NCI-H146 treated with DMSO at 0.1 percent for 48 hours (cell line): ENCODE data around the gene PCCA.

Experiments used
- DNase-seq: peaks from one replicate; lab custom pipeline; 2025; ENCODE audit not compliant: unreplicated experiment; lab: John Stamatoyannopoulos, UW

Gene PCCA

DNA sequence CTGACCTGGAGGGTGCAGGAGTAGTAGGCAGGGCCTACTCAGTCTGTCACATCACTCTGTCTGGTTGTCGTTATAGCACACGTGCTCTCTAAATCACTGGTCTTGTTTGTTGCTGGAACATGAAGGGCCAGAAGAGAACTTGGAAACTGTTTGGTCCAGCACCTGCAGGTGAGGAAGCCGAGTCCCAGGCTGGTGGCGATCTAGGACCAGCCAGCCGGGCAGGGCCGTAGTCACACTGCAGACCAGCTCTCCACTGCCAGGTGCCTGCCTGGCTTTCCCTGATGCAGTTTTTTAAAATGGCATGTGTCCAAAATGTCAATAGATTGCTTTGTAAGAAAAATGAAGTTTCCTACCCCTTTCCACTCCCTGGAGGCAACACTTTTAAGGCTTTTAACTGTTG lies 446.0 kb downstream of the PCCA start:
- DNase-seq = no peak

DNA sequence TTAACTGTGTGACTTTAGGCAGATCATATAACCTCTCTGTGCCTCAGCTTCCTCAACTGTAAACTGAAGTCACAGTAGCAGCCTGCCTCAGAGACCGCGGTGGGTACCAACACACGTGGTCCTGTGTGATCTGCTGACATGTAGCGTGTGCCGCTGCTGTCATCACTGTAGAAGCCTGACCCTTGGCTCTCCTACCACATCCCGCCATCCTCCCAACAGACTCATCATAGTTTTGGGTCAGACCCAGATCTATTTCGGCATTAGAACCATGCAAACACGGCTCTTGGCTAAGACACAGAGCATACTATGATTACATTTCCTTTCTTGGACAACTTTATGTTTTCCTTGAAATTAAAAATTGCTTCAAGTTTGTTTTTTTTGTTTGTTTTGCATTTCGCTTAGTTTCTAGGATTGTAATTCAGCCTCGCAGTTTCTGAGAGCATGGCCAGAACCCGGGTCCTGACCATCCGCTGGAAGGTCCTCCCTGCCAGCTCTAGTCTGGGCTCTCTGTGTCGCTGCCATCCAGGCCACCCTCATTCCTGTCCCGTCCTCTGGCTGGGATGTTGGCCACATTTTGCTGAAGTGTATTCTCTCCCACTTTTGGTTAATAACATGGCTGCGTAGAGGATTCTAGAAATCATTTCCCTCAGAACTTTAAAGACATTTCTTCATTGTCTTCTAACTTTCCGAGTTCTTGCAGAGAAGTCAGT lies 446.7 kb downstream of the PCCA start:
- no peak for DNase-seq

DNA sequence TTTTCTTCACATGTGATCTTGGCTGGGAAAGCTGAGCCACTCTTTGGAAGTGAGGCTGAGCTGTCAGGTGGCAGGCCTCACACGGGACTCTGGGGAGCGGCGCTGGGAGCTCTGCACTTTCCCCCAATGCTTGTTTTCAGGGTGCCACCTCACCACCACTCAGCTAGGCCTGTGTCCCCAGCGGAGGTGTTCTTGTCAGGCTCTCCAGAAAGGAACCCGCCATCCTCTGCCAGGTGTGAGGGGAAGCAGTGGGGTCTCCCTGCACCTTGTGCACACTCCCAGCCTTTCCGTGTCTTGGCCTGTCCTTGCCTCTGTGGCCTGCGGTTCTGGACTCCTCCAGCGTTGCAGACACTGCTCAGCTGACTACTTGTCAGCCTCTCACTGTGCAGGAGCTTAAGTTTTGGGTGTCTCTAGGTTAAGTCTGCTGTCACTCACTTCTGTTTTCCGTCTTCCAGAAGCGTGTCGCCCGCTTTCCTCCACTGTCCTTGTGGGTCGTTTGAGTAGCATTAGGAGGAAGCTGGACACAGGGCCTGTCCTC lies 447.8 kb downstream of the PCCA start:
- DNase-seq = no peak

DNA sequence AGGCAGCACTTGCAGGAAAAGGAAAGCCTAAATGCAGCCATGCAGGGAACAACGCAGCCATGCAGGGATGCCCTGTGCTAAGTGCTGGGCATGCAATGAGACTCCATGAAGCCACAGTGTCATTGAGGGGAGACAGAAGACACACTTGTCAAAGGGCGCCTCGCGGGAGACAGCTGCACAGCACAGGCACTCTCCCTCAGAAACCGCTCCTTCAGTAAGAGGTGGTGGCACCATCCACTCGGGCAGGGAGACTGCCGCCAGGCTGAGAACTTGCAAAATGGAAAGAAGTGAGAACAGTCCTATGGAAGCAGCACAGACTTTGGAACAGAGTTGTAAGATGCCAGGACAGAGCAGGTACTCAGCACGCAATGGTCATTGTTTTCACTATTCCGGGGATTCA lies 448.6 kb downstream of the PCCA start:
- DNase-seq = no peak

DNA sequence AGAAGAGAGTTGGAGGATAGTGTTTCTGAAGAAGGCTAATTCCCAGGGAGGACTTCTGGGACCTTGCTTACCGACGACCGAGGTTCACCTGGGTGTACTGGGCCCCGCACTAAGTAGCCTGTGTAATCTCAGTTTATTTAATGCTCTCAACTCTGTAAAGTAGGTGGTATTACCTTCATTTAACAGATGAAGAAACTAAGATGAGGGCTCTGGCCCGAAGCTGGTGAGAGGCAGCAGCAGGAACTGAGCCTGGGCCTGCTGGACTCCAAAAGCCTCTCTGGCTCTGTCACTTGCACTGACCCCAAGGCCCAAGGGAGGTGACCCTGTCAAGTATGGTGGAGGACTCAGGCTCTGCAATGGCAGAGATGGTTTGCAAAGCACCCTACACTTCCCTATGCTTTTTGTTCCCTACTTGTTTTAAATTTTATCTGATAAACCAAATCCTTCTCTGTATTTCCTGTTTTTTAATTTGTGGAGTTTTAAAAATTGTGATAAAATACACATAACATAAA lies 449.1 kb downstream of the PCCA start:
- DNase-seq = no peak

DNA sequence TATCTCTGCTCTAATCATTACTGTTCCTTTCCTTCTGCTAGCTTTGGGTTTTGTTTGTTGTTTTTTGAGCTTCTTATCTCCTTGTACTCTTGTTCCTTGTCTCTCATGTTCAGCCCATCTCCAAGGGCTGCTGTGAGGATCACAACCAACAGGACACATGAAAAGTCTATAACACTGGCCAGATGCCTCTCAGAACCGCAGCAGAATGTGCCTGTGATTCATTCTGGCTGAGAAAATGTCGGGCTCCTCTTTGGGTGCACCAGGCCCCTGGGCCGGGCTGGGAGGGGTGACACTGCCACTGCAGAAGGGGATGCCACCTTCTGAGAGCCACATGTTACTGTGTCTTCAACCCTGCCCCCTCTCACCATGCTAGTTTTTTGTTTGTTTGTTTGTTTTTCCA lies 451.7 kb downstream of the PCCA start:
- DNase-seq = no peak

DNA sequence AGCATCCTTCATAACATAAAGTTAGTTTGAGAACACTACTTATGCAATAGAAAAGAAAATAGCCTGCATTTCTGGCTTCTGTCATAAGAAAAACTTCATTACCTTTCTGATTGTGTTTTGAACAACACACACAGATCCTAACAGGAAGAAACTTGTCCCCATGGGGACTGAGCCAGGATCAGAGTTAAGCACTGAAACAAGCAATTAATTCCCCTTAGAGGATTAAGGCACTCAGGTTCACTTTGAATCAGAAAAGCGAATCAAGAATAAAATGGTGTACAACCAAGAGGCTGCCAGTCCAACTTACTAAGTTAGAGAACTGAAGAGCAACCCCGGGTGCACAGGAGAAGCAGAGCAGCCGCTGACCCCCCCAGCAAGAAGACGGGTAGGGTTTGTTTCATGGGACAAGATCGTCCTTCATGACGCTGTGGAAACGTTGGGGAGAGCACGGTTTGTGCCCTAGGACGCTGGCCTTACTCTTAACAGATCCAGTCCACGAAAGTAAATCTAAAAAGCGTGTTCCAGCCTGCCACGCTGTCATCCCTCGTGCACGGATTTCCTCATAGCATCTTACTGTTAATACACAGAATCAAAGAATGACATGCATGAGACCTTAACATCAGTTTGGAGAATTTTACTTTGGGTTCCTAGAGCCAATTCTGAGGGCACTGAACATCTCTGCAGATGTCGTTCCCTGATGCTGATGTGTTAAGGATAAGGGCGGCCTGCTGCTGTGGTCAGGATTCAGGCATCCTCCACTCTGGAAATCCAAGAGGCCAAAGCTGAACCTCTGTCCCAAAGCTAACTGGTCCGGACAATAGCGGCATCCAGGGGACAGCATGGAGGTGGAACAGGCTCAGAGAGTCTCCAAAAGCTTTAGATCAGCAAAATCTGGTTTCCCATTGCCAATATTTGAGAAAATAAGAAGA lies 453.3 kb downstream of the PCCA start:
- no peak for DNase-seq

DNA sequence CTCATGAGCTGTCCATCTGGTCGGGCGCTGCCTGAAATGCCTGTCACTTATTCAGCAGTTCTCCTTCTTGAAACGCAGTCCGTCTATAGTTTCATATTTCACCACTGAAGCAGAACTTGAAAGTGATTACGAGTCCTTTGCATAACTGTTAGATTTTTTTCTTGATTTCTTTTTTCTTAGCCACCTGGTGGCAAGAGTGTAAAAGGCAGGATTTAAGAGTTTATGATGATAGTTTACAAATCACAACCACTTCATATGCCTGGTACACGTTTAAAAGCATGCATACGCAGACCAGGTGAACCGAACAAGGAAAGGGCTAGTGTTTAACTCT lies 453.9 kb downstream of the PCCA start:
- peak; percentile 3 for DNase-seq

DNA sequence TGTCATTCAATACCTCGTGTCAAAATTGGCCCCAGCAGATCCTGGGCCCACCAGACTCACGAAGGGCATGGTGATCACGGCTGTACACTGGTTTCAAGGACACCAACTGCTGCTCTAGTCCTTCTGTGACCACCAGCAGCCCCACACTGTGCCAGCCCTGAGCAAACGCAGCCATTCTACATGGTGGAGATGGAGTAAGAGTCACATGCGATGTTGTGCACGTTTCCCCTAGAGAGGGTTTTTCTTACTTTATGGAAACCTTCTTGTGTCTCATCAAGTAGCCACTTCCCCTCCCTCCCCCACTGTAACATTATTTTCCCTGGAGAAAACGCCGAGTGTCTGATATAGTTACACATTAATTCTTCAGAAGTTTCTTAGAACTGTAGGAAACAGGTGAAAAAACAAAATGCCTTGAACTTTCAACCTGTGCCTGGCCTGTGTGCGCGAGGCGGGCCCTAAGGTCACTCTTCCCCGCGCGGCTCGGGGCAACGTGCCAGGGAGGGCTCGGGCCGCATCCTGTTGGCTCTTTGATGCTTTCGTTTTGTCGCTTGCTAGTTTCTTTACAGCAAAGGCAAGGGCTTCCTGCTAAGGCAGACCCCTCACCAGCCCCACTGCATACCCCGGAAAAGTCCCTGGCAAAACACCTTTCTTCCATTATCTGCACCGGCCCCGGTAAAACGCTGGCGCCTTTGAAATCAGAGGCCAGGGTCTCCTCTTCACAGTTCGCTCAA lies 455.1 kb downstream of the PCCA start:
- DNase-seq = no peak

DNA sequence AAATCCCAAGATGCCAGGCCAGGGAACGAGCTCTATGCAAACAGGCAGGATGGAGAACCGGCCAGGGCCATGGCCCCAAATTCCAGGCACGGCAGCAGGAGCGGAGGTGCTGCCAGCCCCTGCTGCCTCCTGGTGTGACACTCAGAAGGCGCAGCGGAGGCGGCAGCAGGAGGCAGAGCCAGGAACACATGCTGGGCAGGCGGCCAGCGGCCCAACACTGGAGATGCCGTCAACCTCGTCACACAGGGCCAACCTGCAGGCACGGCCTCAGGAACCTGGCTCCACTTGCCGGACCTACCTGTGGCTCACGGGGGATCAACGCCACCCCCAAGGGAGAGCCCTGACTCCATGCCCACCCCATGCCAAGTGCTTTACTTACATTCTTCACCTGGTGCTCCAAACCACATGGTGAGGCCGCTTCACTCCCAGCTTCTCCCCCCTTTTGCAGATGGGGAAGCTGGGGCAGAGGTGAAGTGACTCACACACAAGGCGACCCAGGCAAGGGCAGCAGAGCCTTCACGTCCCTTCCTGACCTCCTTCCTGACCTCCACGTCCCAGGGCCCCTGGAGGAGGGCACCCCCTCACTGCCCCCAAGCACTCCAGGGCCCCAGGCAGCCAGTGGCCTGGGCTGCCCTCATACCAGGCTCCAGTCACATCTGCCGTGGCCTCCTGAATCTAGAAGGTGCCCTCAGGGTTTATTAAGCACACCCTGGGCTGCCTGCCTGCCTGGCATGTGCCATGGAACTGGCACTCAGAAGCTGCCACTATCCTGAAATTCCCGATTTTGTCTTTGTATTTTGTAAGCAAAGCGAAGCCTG lies 456.2 kb downstream of the PCCA start:
- DNase-seq = no peak

DNA sequence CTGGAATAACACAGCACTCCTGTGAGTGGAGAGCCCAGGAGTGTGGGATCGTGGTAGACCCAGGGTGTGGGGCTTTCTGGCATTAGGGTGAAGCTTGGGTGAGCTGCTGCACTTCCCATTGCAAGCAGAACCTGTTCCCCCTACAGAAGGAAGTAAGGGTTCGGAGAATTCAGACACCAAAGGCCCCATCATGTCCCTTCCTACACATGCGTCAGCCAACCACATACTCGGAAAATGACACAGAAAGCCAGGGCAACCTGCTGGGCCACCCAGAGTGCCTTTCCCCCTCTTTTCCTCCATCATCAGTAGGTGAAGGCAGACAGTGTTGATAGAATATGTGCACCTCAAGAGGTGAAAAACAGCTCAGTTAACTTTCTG lies 456.8 kb downstream of the PCCA start:
- no peak for DNase-seq

DNA sequence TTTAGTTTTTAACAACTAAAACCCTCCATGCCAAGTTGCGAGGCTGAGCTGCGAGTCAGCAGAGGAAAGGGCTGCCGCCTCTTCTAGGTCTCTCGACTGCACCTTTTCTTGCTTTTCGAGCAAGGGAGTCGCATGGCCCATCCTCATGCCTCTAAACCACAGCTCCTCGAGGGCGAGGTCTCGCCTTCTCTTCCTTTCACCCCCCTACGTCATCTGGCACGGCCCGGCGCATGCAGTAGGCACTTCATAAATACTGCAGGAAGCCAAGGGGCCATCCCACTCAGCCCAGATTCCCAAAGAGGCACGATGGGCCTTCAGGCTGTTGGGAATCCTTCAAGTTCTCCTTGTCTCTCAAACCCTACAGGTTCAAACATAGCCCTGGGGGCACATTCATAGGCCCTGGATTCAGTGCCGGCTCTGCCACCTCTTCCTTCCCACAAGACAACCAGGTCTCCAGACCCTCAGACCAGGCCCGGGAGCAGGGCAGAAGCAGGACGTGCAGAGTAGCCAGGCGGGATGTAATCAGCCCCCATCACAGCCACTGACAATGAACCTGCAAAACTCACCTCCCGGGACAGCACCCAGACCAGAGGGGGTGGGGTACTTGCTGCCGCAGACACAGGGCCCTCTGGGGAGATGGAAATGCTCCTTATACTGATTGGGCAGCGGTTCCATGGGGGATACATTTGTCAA lies 458.0 kb downstream of the PCCA start:
- DNase-seq = no peak

DNA sequence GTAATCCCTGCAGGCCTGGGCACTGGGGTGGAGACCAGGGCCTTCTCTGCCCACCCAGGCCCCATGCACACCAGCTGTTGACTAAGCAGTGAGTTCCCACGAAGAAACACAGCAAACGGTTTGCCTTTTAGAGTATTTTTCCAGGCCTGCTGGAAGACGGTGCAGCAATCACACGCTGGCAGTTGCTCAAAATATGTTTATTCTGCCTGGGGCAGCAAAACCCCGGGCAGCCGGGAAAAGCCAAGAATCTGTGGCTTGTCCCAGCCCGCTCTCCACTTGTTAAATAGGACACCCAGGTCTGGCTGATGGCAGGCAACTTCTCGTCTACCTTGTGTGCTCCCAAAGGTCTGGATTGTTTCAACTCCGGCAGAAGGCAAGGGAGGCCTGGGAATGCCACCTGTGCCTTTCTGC lies 458.9 kb downstream of the PCCA start:
- no peak for DNase-seq

DNA sequence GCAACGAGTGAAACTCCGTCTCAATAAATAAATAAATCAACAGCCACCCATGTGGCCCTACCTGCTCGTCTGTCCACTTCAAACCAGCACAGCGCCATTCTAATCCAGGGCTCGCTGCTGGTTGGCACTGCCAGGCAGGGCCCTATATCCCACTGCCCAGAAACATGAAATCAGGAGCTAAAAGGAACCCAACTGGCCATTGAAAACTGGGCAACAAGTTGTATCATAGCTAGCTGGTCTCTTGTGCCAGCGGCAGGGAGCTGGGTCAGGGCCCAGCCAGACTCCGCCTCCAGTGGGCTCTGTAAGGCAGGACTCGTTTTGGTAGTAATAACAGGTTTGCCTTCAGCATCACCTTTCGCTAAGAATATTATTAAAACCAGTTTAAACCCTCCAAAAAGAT lies 460.4 kb downstream of the PCCA start:
- DNase-seq = no peak

DNA sequence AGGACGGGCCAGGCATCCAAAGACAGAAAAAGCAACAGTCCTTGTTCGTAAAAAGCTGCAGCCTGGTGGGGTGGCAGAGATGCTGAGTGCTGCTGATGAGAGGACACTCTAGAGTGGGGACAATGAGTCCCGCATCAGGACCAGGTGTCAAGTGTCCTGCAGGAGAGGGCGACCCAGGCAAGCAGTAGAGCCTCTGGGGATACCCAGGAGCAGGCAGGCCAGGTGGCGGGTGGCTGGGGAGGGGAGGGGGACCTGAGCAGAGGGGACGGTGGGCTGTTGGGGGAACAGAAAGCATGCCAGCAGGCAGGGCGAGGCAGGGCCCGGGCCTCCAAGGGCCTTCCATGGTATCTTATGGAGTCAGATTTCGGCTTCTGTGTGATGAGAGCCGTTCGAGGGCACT lies 463.9 kb downstream of the PCCA start:
- DNase-seq = no peak

DNA sequence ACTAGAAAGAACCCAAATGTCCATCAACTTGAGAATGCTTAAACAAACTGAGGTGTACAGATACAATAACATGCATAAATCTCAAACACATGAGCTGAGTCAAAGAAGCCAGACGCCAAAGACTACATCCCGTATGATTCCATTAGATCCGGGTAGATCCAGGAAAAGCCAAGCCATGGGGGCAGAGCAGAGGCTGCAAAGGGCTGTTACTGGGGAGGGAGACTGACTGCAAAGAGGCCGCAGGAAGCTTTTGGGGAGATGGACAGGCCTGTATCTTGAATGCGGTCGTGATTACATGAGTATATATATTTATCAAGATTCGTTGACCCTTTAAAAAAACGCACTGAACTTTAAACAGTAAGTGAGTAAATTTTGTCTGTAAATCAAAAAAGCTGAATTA lies 471.0 kb downstream of the PCCA start:
- no peak for DNase-seq

DNA sequence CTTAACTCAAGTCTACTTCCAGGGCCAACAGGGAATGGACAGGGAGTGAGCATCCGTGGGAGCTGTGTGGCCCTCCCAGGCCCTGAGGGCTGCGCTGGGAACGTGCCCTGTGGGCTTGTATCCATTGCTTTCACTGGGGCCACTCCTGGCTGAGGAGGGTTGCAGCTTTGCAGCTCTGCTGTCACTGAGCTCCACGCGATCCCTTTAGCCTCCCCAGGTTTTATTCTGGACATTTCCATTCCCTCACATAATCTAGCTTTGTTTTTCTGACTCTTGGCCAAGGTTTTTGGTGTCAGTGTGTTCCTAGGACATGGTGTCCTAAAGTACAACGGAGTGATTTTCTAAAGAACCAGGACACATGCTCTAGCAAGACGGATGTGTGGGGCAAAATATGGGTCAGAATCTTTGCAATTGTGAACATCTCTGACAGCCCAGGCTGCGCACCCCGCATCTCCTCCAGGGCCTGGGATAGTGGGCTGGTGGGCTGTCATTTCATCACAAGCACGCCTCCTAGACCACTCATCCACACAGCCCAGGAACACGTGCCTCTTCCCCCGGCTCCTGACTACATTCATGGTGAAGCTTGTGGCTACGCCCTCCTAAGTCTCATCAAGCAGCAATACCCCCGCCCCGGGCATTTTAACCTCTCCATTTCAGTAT lies 471.7 kb downstream of the PCCA start:
- no peak for DNase-seq

DNA sequence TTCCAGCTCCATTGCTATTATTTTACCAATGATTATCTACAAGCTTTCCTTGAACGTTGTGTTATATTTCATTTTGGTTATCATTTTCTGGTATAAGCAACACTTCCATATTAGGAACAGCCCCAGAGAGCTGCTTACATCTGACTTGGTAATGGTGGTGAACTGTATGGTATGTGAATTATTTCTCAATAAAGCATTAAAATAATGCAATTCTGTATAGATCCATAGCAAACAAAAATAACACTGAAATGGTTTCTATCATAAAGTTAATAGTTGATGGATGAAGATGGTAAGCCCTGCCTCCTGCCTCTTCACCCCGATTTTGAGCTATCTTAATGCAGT lies 472.2 kb downstream of the PCCA start:
- DNase-seq = no peak

DNA sequence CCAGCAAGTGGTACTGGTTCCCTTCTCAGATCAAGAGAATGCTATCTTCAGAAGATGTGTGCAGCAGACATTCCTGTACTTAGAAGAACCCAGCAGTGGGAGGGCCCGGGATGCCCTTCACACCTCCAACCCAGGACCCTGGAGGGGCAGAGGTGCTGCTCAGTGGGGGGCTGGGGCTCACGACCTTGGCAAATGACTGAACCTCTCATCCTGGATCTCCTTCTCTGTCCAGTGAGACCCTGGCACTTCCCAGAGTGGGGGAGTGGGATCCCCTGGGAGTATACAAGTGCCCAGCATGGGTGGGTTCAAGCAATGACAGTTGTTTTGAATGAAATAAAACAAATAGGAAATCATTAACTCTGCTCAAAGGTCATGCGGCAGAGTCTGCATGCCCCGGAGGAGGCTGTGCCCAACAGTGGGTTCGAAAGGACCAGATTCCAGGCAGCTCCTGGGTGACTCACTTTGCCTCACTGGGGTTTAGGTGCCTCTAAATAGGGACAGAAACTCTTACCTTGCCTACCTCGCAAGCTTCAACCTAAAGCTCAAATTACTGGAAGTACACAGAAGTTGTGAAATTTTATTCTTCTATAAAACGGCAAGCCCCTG lies 472.8 kb downstream of the PCCA start:
- DNase-seq = no peak
